ENCODE data around the gene LMBR1.

DNA sequence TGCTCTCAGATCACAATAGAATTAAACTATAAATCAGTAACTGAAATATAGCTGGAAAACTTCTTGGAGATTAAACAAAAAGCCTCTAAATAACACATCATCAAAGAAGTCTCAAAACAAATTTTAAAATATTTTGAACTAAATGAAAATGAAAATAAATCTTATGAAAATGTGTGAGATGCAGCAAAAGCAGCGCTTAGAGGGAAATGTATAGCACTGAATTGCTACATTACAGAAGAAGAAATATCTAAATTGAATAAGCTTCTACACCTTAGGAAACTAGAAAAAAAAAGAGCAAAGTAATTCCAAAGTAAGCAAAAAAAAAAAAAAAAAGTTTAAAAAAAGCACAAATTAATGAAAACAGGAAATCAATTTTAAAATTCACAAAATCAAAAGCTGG, 35.2 kb downstream of the LMBR1 start:
- TF ChIP-seq EP300 (IDR thresholded peaks at IDR 0.05) (no peak), POLR2AphosphoS5 (IDR thresholded peaks at IDR 0.05) (no peak)
